Measurements from ENCODE around the gene OARD1. TPM values are rescaled to one million over a fixed set of nuclear protein-coding genes. Genes with fewer than 3 reads are reported as not detected.

Gene OARD1
- total RNA-seq, 3 donors from 2014 or later: 23.0 to 37.4 (median 23.7) TPM

- intact Hi-C loops (cut with DNase I, micrococcal nuclease): no loop called here
- Histone ChIP-seq H3K9me3 (no peaks in the 10 kb centered on the region), H3K4me1 (ENCODE audit: low read depth) (peaks cover 23% of the 10 kb centered on the region), H3K36me3 (ENCODE audit: low read depth) (no peaks in the 10 kb centered on the region), H3K4me3 (no peak overlapping the region)
- no peak for DNase-seq
- ATAC-seq: no peak
- TF ChIP-seq CTCF (IDR thresholded peaks at IDR 0.05): no peak
Measured at GRCh38 chr6:41079080-41079479, 6.9 kb upstream of the OARD1 start.

GRCh38 chr6:41078101-41078500, 5.9 kb upstream of the OARD1 start:
- Histone ChIP-seq H3K9me3 (no peaks in the 10 kb centered on the region), H3K36me3 (ENCODE audit: low read depth) (no peaks in the 10 kb centered on the region), H3K4me3 (no peak overlapping the region), H3K4me1 (ENCODE audit: low read depth) (peaks cover 25% of the 10 kb centered on the region)
- no peak for DNase-seq
- no peak for ATAC-seq
- intact Hi-C loops (cut with DNase I, micrococcal nuclease): no loop called here
- no peak for TF ChIP-seq CTCF (IDR thresholded peaks at IDR 0.05)

- Histone ChIP-seq H3K9me3 (no peaks in the 10 kb centered on the region), H3K36me3 (ENCODE audit: low read depth) (peaks cover 5% of the 10 kb centered on the region), H3K4me3 (no peak overlapping the region), H3K4me1 (ENCODE audit: low read depth) (peaks cover 28% of the 10 kb centered on the region)
- no peak for TF ChIP-seq CTCF (IDR thresholded peaks at IDR 0.05)
- no peak for DNase-seq
- intact Hi-C loops (cut with DNase I, micrococcal nuclease): no loop called here
- no peak for ATAC-seq
Measured at GRCh38 chr6:41077536-41077935, 5.4 kb upstream of the OARD1 start.

- Histone ChIP-seq H3K4me1 (ENCODE audit: low read depth) (peaks cover 30% of the 10 kb centered on the region), H3K36me3 (ENCODE audit: low read depth) (peaks cover 7% of the 10 kb centered on the region), H3K4me3 (no peak overlapping the region), H3K9me3 (no peaks in the 10 kb centered on the region)
- ATAC-seq (no peak), DNase-seq (no peak)
- no peak for TF ChIP-seq CTCF (IDR thresholded peaks at IDR 0.05)
- intact Hi-C loops (cut with DNase I, micrococcal nuclease): no loop called here
Measured at GRCh38 chr6:41075651-41076626, 3.8 kb upstream of the OARD1 start.

- no peaks in the 10 kb centered on the region for H3K9me3 ChIP-seq
- DNase-seq (no peak), ATAC-seq (no peak)
- peaks cover 37% of the 10 kb centered on the region for H3K4me1 ChIP-seq (ENCODE audit: low read depth)
- H3K4me3 ChIP-seq: no peak overlapping the region
- intact Hi-C loops (cut with DNase I, micrococcal nuclease): no loop called here
- peaks cover 7% of the 10 kb centered on the region for H3K36me3 ChIP-seq (ENCODE audit: low read depth)
- no peak for TF ChIP-seq CTCF (IDR thresholded peaks at IDR 0.05)
Measured at GRCh38 chr6:41074692-41075436, 2.7 kb upstream of the OARD1 start.
